ENCODE results near the gene ATP8B1. TPM values are rescaled to one million over a fixed set of nuclear protein-coding genes. Genes with fewer than 3 reads are reported as not detected.

ATP8B1 gene
- total and polyA plus RNA-seq, 2 of the 8 experiments (the other 6 are each of a cell fraction or from before 2014, with no cell fraction given) = 1.1 to 4.6 TPM

DNA sequence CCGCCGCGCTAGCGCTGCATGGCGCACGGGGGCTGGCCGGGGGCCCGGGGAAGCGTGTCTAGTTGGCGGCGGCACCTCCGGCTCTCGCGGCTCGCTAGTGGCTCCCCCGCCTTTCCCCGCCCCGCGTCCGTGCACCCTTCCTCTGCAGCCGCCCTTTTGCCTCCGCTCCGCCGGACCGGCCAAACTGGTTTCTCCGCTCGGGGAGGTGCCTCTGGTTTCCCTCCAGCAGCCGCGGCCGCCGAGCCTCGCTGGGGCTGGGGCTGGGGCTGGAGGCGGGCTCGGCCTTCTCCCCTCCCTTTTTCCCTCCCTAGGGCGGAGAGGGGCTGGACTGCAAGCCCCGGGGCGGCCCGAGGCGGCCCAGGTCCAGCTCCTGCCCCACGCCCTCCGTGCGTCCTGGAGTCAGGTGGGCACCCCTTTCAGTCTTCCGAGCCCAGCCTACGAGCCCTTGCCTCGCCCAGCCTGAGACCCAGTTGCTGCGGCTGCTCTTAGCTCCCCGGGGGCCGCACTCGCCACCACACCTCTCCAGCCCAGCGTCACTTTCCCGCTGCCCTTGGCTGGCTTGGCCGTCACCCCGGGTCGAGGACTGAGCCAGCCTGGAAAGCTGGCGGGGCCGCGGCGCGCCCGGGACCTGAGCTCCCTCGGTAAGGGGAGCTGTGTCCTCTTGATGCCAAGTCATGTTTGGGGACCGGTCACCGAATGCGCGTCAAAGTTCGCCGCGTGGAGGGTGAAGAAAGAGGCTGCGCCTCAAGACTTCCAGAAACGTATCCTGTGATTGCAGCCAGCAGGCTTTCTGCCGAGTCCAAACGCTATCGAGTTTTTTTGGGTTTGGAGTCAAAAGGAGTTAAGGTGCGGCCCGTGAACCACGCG, at the start of gene ATP8B1 (continued):
- TF ChIP-seq BRCA1 (IDR thresholded peaks at IDR 0.05; ENCODE audit: low read depth, low read length) (no peak), ASH2L (IDR thresholded peaks at IDR 0.05; ENCODE audit: low read length) (peak; percentile 61), EZH2 (IDR thresholded peaks at IDR 0.05; ENCODE audit: low read depth, low read length, severe bottlenecking) (peak; percentile 52), SP4 (IDR thresholded peaks at IDR 0.05; ENCODE audit: low read length) (no peak), CEBPB (IDR thresholded peaks at IDR 0.05; ENCODE audit: low read depth, low read length) (no peak), POLR2AphosphoS5 (IDR thresholded peaks at IDR 0.05; ENCODE audit: low read depth, low read length) (no peak), CBX5 (IDR thresholded peaks at IDR 0.05; ENCODE audit: low read depth, low read length) (no peak), SAP30 (IDR thresholded peaks at IDR 0.05; ENCODE audit: insufficient read depth, insufficient replicate concordance, low read length) (no peak), YY1 (IDR thresholded peaks at IDR 0.05; ENCODE audit: low read depth, low read length) (peak; percentile 26; the same call in 1 of the 2 replicates), CHD2 (IDR thresholded peaks at IDR 0.05; ENCODE audit: low read length) (no peak)
- TF ChIP-seq, protein P1, sequence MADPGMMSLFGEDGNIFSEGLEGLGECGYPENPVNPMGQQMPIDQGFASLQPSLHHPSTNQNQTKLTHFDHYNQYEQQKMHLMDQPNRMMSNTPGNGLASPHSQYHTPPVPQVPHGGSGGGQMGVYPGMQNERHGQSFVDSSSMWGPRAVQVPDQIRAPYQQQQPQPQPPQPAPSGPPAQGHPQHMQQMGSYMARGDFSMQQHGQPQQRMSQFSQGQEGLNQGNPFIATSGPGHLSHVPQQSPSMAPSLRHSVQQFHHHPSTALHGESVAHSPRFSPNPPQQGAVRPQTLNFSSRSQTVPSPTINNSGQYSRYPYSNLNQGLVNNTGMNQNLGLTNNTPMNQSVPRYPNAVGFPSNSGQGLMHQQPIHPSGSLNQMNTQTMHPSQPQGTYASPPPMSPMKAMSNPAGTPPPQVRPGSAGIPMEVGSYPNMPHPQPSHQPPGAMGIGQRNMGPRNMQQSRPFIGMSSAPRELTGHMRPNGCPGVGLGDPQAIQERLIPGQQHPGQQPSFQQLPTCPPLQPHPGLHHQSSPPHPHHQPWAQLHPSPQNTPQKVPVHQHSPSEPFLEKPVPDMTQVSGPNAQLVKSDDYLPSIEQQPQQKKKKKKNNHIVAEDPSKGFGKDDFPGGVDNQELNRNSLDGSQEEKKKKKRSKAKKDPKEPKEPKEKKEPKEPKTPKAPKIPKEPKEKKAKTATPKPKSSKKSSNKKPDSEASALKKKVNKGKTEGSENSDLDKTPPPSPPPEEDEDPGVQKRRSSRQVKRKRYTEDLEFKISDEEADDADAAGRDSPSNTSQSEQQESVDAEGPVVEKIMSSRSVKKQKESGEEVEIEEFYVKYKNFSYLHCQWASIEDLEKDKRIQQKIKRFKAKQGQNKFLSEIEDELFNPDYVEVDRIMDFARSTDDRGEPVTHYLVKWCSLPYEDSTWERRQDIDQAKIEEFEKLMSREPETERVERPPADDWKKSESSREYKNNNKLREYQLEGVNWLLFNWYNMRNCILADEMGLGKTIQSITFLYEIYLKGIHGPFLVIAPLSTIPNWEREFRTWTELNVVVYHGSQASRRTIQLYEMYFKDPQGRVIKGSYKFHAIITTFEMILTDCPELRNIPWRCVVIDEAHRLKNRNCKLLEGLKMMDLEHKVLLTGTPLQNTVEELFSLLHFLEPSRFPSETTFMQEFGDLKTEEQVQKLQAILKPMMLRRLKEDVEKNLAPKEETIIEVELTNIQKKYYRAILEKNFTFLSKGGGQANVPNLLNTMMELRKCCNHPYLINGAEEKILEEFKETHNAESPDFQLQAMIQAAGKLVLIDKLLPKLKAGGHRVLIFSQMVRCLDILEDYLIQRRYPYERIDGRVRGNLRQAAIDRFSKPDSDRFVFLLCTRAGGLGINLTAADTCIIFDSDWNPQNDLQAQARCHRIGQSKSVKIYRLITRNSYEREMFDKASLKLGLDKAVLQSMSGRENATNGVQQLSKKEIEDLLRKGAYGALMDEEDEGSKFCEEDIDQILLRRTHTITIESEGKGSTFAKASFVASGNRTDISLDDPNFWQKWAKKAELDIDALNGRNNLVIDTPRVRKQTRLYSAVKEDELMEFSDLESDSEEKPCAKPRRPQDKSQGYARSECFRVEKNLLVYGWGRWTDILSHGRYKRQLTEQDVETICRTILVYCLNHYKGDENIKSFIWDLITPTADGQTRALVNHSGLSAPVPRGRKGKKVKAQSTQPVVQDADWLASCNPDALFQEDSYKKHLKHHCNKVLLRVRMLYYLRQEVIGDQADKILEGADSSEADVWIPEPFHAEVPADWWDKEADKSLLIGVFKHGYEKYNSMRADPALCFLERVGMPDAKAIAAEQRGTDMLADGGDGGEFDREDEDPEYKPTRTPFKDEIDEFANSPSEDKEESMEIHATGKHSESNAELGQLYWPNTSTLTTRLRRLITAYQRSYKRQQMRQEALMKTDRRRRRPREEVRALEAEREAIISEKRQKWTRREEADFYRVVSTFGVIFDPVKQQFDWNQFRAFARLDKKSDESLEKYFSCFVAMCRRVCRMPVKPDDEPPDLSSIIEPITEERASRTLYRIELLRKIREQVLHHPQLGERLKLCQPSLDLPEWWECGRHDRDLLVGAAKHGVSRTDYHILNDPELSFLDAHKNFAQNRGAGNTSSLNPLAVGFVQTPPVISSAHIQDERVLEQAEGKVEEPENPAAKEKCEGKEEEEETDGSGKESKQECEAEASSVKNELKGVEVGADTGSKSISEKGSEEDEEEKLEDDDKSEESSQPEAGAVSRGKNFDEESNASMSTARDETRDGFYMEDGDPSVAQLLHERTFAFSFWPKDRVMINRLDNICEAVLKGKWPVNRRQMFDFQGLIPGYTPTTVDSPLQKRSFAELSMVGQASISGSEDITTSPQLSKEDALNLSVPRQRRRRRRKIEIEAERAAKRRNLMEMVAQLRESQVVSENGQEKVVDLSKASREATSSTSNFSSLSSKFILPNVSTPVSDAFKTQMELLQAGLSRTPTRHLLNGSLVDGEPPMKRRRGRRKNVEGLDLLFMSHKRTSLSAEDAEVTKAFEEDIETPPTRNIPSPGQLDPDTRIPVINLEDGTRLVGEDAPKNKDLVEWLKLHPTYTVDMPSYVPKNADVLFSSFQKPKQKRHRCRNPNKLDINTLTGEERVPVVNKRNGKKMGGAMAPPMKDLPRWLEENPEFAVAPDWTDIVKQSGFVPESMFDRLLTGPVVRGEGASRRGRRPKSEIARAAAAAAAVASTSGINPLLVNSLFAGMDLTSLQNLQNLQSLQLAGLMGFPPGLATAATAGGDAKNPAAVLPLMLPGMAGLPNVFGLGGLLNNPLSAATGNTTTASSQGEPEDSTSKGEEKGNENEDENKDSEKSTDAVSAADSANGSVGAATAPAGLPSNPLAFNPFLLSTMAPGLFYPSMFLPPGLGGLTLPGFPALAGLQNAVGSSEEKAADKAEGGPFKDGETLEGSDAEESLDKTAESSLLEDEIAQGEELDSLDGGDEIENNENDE (IDR thresholded peaks at IDR 0.05; ENCODE audit: insufficient replicate concordance, low read length) = no peak

Data from H1 (cell line).